ENCODE measurements around the gene ADARB2. TPM values are rescaled to one million over a fixed set of nuclear protein-coding genes. Genes with fewer than 3 reads are reported as not detected.

Gene ADARB2
- total and polyA plus RNA-seq, 7 donors = 0.05 to 0.39 (median 0.15) TPM; not detected in 2

- no peaks in the 10 kb centered on the region for H3K36me3 ChIP-seq (ENCODE audit: insufficient read depth in 1 of 2, low read depth in 1 of 2)
- no peaks in the 10 kb centered on the region for H3K27me3 ChIP-seq (ENCODE audit: insufficient read depth in 3 of 3, low read length in 2 of 3)
- ATAC-seq (no peak), DNase-seq (peak in 1 of 2 donors; percentile 12)
- no peak overlapping the region for H3K4me3 ChIP-seq
- no peaks in the 10 kb centered on the region for H3K4me1 ChIP-seq
- TF ChIP-seq CTCF (IDR thresholded peaks at IDR 0.05) = no peak
- no peak overlapping the region for H3K27ac ChIP-seq
- intact Hi-C loops (cut with DNase I) = no loop called here
- no peaks in the 10 kb centered on the region for H3K9me3 ChIP-seq
- 83 to 88% (median 85%) methylated on average over 14 of the region's 14 CpGs for WGBS, 3 donors
Measured at GRCh38 chr10:1532636-1533035, 204.7 kb downstream of the ADARB2 start.

- H3K27me3 ChIP-seq (ENCODE audit: insufficient read depth in 3 of 3, low read length in 2 of 3) = no peaks in the 10 kb centered on the region
- WGBS, 3 donors = 53 to 57% (median 56%) methylated on average over 18 of the region's 18 CpGs
- peak in 1 of 2 donors; percentile 16 for DNase-seq
- intact Hi-C loops (cut with DNase I) = no loop called here
- TF ChIP-seq CTCF (IDR thresholded peaks at IDR 0.05) = no peak
- no peak for ATAC-seq
- H3K4me1 ChIP-seq = no peaks in the 10 kb centered on the region
- H3K4me3 ChIP-seq = no peak overlapping the region
- H3K27ac ChIP-seq = no peak overlapping the region
- H3K9me3 ChIP-seq = no peaks in the 10 kb centered on the region
- H3K36me3 ChIP-seq (ENCODE audit: insufficient read depth in 1 of 2, low read depth in 1 of 2) = no peaks in the 10 kb centered on the region
Measured at GRCh38 chr10:1531883-1532597, 205.3 kb downstream of the ADARB2 start.

- ATAC-seq (no peak), DNase-seq (peak in 1 of 2 donors; percentile 11)
- Histone ChIP-seq H3K36me3 (ENCODE audit: insufficient read depth in 1 of 2, low read depth in 1 of 2) (no peaks in the 10 kb centered on the region), H3K4me3 (no peak overlapping the region), H3K4me1 (no peaks in the 10 kb centered on the region), H3K9me3 (no peaks in the 10 kb centered on the region), H3K27me3 (ENCODE audit: insufficient read depth in 3 of 3, low read length in 2 of 3) (peaks cover 0 to 6% (median 4%) of the 10 kb centered on the region in 3 donors), H3K27ac (no peak overlapping the region)
- 87 to 92% (median 89%) methylated on average over 16 of the region's 16 CpGs for WGBS, 3 donors
- TF ChIP-seq CTCF (IDR thresholded peaks at IDR 0.05) = no peak
- intact Hi-C loops (cut with DNase I) = no loop called here
Measured at GRCh38 chr10:1530871-1531517, 206.3 kb downstream of the ADARB2 start.

- Histone ChIP-seq H3K9me3 (no peaks in the 10 kb centered on the region), H3K4me1 (no peaks in the 10 kb centered on the region), H3K36me3 (ENCODE audit: insufficient read depth in 1 of 2, low read depth in 1 of 2) (no peaks in the 10 kb centered on the region), H3K4me3 (no peak overlapping the region), H3K27ac (no peak overlapping the region), H3K27me3 (ENCODE audit: insufficient read depth in 3 of 3, low read length in 2 of 3) (peaks cover 0 to 6% (median 4%) of the 10 kb centered on the region in 3 donors)
- 89 to 93% (median 90%) methylated on average over 15 of the region's 15 CpGs for WGBS, 3 donors
- intact Hi-C loops (cut with DNase I) = no loop called here
- TF ChIP-seq CTCF (IDR thresholded peaks at IDR 0.05) = no peak
- ATAC-seq = no peak
- DNase-seq = peak in 1 of 2 donors; percentile 32
Measured at GRCh38 chr10:1529806-1530413, 207.4 kb downstream of the ADARB2 start.
